Raji (cell line): ENCODE data around the gene TMEM38B.

Source experiments
- POLR2A ChIP-seq: IDR thresholded peaks from 2 replicates; pipeline ENCODE4 v1.6.1; 2011; ENCODE audit warnings: low read depth, low read length, control low read depth; ENCODE audit not compliant: insufficient read depth

TMEM38B gene

GRCh38 chr9:105742088-105742487, 47.7 kb downstream of the TMEM38B start:
- TF ChIP-seq POLR2A: no peak

- no peak for TF ChIP-seq POLR2A
Measured at GRCh38 chr9:105751761-105752160, 57.4 kb downstream of the TMEM38B start.

- TF ChIP-seq POLR2A: no peak
Measured at GRCh38 chr9:105757496-105758251, 63.3 kb downstream of the TMEM38B start.

- TF ChIP-seq POLR2A: no peak
Measured at GRCh38 chr9:105760053-105760452, 65.7 kb downstream of the TMEM38B start.

GRCh38 chr9:105816202-105816744, 121.9 kb downstream of the TMEM38B start:
- TF ChIP-seq POLR2A: no peak

GRCh38 chr9:105816981-105817380, 122.6 kb downstream of the TMEM38B start:
- TF ChIP-seq POLR2A: no peak

GRCh38 chr9:105818903-105819302, 124.6 kb downstream of the TMEM38B start:
- no peak for TF ChIP-seq POLR2A

GRCh38 chr9:105822814-105823213, 128.5 kb downstream of the TMEM38B start:
- no peak for TF ChIP-seq POLR2A
